Endodermal cell (in vitro differentiated cells): Measurements from ENCODE around the gene TRAF3IP3. TPM values are rescaled to one million over a fixed set of nuclear protein-coding genes. Genes with fewer than 3 reads are reported as not detected.

Experiments
- DNase-seq: peaks from one replicate; pipeline ENCODE4 v3.0.0-alpha.2; 2017
- H3K27ac ChIP-seq: 2 replicates; pipeline ENCODE4 v1.5.1; 2013; ENCODE audit warnings: mild to moderate bottlenecking, low read depth, low read length, moderate library complexity
- H3K27me3 ChIP-seq: 2 replicates; pipeline ENCODE4 v1.6.1; 2013; ENCODE audit warnings: mild to moderate bottlenecking, low read length, moderate library complexity; ENCODE audit not compliant: insufficient read depth, control insufficient read depth, poor library complexity, severe bottlenecking
- H3K36me3 ChIP-seq: 2 replicates; pipeline ENCODE4 v1.7.0; 2013; ENCODE audit warnings: mild to moderate bottlenecking, low read length, moderate library complexity; ENCODE audit not compliant: control insufficient read depth, insufficient read depth
- H3K4me1 ChIP-seq: one replicate; pipeline ENCODE4 v1.7.0; 2013; ENCODE audit warnings: low read length; ENCODE audit not compliant: control insufficient read depth, insufficient read depth
- H3K4me3 ChIP-seq: 2 replicates; pipeline ENCODE4 v1.5.1; 2013; ENCODE audit warnings: mild to moderate bottlenecking, low read length, moderate library complexity
- H3K9ac ChIP-seq: 2 replicates; pipeline ENCODE4 v1.6.1; 2013; ENCODE audit warnings: mild to moderate bottlenecking, low read length, moderate library complexity; ENCODE audit not compliant: poor library complexity, severe bottlenecking; ENCODE audit errors: extremely low read depth
- H3K9me3 ChIP-seq: 2 replicates; pipeline ENCODE4 v1.6.1; 2013; ENCODE audit warnings: mild to moderate bottlenecking, low read length, moderate library complexity; ENCODE audit not compliant: control insufficient read depth
- H3K27ac Mint-ChIP-seq: 2 replicates; pipeline ENCODE4 v1.8.0; 2020; ENCODE audit warnings: mixed read lengths
- H3K27me3 Mint-ChIP-seq: 2 replicates; pipeline ENCODE4 v1.8.0; 2021; ENCODE audit warnings: mild to moderate bottlenecking, mixed read lengths; ENCODE audit not compliant: insufficient read depth
- H3K36me3 Mint-ChIP-seq: 2 replicates; pipeline ENCODE4 v1.8.0; 2020; ENCODE audit warnings: low read depth, mixed read lengths
- H3K4me1 Mint-ChIP-seq: 2 replicates; pipeline ENCODE4 v1.8.0; 2020; ENCODE audit warnings: mixed read lengths
- H3K4me3 Mint-ChIP-seq: 2 replicates; pipeline ENCODE4 v1.8.0; 2020; ENCODE audit warnings: mild to moderate bottlenecking, moderate library complexity, mixed read lengths
- H3K9me3 Mint-ChIP-seq: 2 replicates; pipeline ENCODE4 v1.8.0; 2020; ENCODE audit warnings: mild to moderate bottlenecking, mixed read lengths
- CTCF ChIP-seq: fragments of 200-600 bp; sonication (generic); conservative IDR thresholded peaks from 2 replicates; pipeline ENCODE4 v1.5.0; 2021; ENCODE audit warnings: antibody characterized with exemption, mild to moderate bottlenecking
- WGBS, 2 experiments: methylation state at CpG; one replicate each; pipeline versions ENCODE4 v1.1.5 to v1.1.7; 2013; ENCODE audit warnings: missing lambda C conversion rate in 2 of 2, mixed read lengths in 1 of 2; ENCODE audit not compliant: insufficient coverage in 1 of 2, insufficient read length in 1 of 2; 5-methylcytosine and 5-hydroxymethylcytosine counted together
- total RNA-seq, 2 donors: library from RNA; stranded (reverse); fragmentation: NEBNext Ultra II Directional in 1 of 2; extraction: Animal tissue kit (Norgen Biotek cat#: 25700) in 1 of 2; gene quantifications; 2 replicates in 1 of 2; 3 replicates in 1 of 2; pipeline ENCODE4 v1.2.1, GENCODE V29; 2021

TRAF3IP3 gene
- total RNA-seq, 2 donors from 2014 or later = not detected

DNA sequence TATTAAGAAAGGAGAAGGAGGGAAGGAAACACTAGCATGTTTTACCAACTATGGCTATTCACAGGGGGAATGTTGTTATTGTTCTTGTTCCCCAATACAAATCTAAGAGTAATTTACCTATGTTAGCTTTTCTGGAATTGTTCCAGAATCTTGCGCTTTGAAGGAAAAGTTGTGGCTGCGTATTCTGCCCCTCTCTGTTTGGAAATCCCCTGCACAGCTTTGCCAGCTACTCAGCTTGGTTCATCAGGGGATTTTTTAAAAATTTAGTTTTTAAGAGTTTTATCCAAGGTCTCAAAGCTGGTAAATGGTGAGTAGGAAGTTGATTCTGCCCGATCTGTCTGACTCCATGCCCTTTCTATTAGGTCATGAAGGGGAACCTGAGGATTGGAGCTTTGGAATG is 59.6 kb downstream of the TRAF3IP3 start:
- Mint-ChIP-seq H3K4me1 (peaks cover 4% of the 10 kb centered on the region), H3K27me3 (peaks cover 13% of the 10 kb centered on the region), H3K27ac (no peak overlapping the region), H3K4me3 (no peak overlapping the region), H3K36me3 (no peaks in the 10 kb centered on the region), H3K9me3 (no peaks in the 10 kb centered on the region)
- no peak overlapping the region for H3K27ac ChIP-seq
- WGBS, 2 experiments = 96 to 100% methylated on average over 2 to 3 of the region's 3 CpGs
- no peak for DNase-seq
- H3K27me3 ChIP-seq = peaks cover 19% of the 10 kb centered on the region
- no peak for TF ChIP-seq CTCF
- H3K9me3 ChIP-seq = no peaks in the 10 kb centered on the region
- no peaks in the 10 kb centered on the region for H3K36me3 ChIP-seq
- H3K4me3 ChIP-seq = no peak overlapping the region
- no peak overlapping the region for H3K9ac ChIP-seq
- no peaks in the 10 kb centered on the region for H3K4me1 ChIP-seq

DNA sequence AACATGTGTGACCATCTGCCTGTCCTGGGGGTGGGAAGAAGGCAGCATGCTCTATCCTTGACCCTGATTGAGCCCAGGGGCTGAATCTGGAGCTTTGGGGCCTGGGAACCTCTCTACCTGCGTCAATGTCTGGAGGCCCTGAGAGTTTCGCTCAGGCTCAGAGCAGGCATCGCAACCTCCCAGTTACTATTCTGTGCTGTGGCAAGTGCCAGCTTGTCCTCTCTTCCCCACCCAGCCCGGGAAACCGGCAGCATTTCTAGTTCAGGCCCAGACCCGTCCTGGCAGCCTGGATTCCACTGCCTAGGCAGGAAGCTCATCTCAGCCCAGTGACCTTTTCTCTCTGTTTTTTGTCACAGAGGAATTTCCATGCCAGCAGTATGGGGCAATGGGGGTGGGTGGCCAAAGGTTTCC is 60.1 kb downstream of the TRAF3IP3 start:
- Mint-ChIP-seq H3K4me1 (peaks cover 4% of the 10 kb centered on the region), H3K36me3 (no peaks in the 10 kb centered on the region), H3K4me3 (no peak overlapping the region), H3K27me3 (peaks cover 18% of the 10 kb centered on the region), H3K27ac (no peak overlapping the region), H3K9me3 (no peaks in the 10 kb centered on the region)
- Histone ChIP-seq H3K9me3 (no peaks in the 10 kb centered on the region), H3K4me1 (no peaks in the 10 kb centered on the region), H3K4me3 (no peak overlapping the region), H3K27me3 (peaks cover 23% of the 10 kb centered on the region), H3K36me3 (no peaks in the 10 kb centered on the region), H3K27ac (no peak overlapping the region), H3K9ac (no peak overlapping the region)
- no peak for TF ChIP-seq CTCF
- DNase-seq = no peak
- 84 to 100% methylated on average over 1 to 6 of the region's 6 CpGs for WGBS, 2 experiments

- peaks cover 28% of the 10 kb centered on the region for H3K27me3 ChIP-seq
- WGBS, 2 experiments = 42 to 60% methylated on average over 2 to 3 of the region's 3 CpGs
- H3K4me3 ChIP-seq = no peak overlapping the region
- Mint-ChIP-seq H3K9me3 (no peaks in the 10 kb centered on the region), H3K27me3 (peaks cover 18% of the 10 kb centered on the region), H3K36me3 (no peaks in the 10 kb centered on the region), H3K4me1 (peaks cover 4% of the 10 kb centered on the region), H3K27ac (no peak overlapping the region), H3K4me3 (no peak overlapping the region)
- no peak for TF ChIP-seq CTCF
- no peak overlapping the region for H3K9ac ChIP-seq
- DNase-seq = no peak
- no peak overlapping the region for H3K27ac ChIP-seq
- no peaks in the 10 kb centered on the region for H3K36me3 ChIP-seq
- H3K4me1 ChIP-seq = no peaks in the 10 kb centered on the region
- no peaks in the 10 kb centered on the region for H3K9me3 ChIP-seq
Measured at GRCh38 chr1:209816923-209817322, 61.1 kb downstream of the TRAF3IP3 start.
